Measurements from ENCODE around the gene DHRS7B. TPM values are rescaled to one million over a fixed set of nuclear protein-coding genes. Genes with fewer than 3 reads are reported as not detected.
A peak's percentile ranks its signal among the peaks of the same experiment; 100 is the strongest.

DHRS7B gene
- total RNA-seq, 1 donor from 2014 or later: 21.6 TPM

- Mint-ChIP-seq H3K27ac (no peak overlapping the region), H3K4me1 (peaks cover 13% of the 10 kb centered on the region)
- no peak overlapping the region for H3K9ac ChIP-seq
These were observed 36.3 kb downstream of the DHRS7B start for GRCh38 chr17:21163101-21163500.

DNA sequence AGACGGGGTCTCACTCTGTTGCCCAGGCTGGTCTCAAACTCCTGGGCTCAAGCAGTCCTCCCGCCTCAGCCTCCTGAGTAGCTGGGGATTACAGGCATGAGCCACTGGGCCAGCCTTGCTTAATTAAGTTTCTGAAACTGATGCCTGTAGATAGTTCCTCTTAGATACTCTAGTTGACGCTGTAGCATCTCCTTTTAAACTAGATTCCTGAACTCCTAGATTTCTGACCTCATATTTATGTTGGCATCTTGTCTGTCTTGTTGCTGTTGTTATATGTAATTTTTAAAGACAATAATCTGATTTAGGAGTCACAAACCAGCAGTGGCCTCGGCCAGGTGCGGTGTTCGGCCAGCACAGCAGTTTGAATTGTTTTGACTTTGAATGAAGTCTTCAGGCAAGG lies 37.5 kb downstream of the DHRS7B start:
- no peak overlapping the region for H3K4me3 ChIP-seq
- Mint-ChIP-seq H3K4me1 (peaks cover 13% of the 10 kb centered on the region), H3K36me3 (no peaks in the 10 kb centered on the region)

More at GRCh38 chr17:21163101-21163500, 36.3 kb downstream of the DHRS7B start:
- DNase-seq (ENCODE audit: low spot score): no peak
- Histone ChIP-seq H4K20me1 (ENCODE audit: low read depth) (no peaks in the 10 kb centered on the region), H3K27me3 (no peaks in the 10 kb centered on the region), H3F3A (ENCODE audit: low read depth) (no peaks in the 10 kb centered on the region), H3K4me2 (no peak overlapping the region), H3K9me3 (ENCODE audit: low read depth) (no peaks in the 10 kb centered on the region), H2AFZ (replicated peaks) (no peak overlapping the region), H3K4me1 (no peaks in the 10 kb centered on the region), H3K36me3 (no peaks in the 10 kb centered on the region), H3K4me3 (no peak overlapping the region), H3K79me2 (ENCODE audit: low read depth) (no peaks in the 10 kb centered on the region), H3K27ac (no peak overlapping the region)
- Mint-ChIP-seq H3K27me3 (ENCODE audit: insufficient read depth, low read depth) (peaks cover 5% of the 10 kb centered on the region), H3K9me3 (peaks cover 2% of the 10 kb centered on the region), H3K4me3 (no peak overlapping the region), H3K36me3 (no peaks in the 10 kb centered on the region)
- TF ChIP-seq CTCF (IDR thresholded peaks at IDR 0.05): peak; percentile 27
- TF ChIP-seq EZH2phosphoT487 (IDR thresholded peaks at IDR 0.05): no peak
- TF ChIP-seq EZH2 (IDR thresholded peaks at IDR 0.05): no peak

DNA sequence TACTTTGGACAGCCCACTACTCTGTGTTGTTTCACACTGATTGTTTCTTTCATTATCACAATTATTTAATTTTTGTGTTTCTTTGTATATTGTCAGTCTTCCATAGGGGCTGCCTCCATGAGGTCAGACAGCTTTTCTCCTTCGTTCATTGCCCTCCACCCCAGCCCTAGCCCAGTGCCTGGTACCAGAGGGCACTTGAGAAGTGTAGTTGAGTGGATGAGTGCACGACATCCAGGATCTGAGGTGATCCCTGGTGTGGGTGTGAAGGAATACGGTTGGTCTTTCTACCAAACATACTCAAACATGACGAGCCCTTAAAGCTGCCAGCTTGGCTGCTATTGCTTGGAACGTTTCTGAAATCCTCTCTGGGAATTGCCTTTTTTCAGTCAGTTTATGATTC lies 37.9 kb downstream of the DHRS7B start:
- Histone ChIP-seq H4K20me1 (ENCODE audit: low read depth) (no peaks in the 10 kb centered on the region), H3K36me3 (no peaks in the 10 kb centered on the region), H3K9ac (no peak overlapping the region), H3K27me3 (no peaks in the 10 kb centered on the region), H3K79me2 (ENCODE audit: low read depth) (no peaks in the 10 kb centered on the region), H3K4me1 (no peaks in the 10 kb centered on the region), H3K4me3 (no peak overlapping the region), H2AFZ (replicated peaks) (no peak overlapping the region), H3K4me2 (no peak overlapping the region), H3K9me3 (ENCODE audit: low read depth) (no peaks in the 10 kb centered on the region), H3K27ac (no peak overlapping the region), H3F3A (ENCODE audit: low read depth) (no peaks in the 10 kb centered on the region)
- Mint-ChIP-seq H3K9me3 (no peaks in the 10 kb centered on the region), H3K4me3 (no peak overlapping the region), H3K36me3 (no peaks in the 10 kb centered on the region), H3K27ac (no peak overlapping the region), H3K27me3 (ENCODE audit: insufficient read depth, low read depth) (peaks cover 5% of the 10 kb centered on the region), H3K4me1 (peaks cover 13% of the 10 kb centered on the region)
- TF ChIP-seq EZH2 (IDR thresholded peaks at IDR 0.05) (no peak), EZH2phosphoT487 (IDR thresholded peaks at IDR 0.05) (no peak), CTCF (IDR thresholded peaks at IDR 0.05) (no peak)
- no peak for DNase-seq (ENCODE audit: low spot score)

More for the DNA sequence above, 37.5 kb downstream of the DHRS7B start:
- no peak overlapping the region for H3K4me3 Mint-ChIP-seq
- H3K4me2 ChIP-seq: no peak overlapping the region
- peaks cover 5% of the 10 kb centered on the region for H3K27me3 Mint-ChIP-seq (ENCODE audit: insufficient read depth, low read depth)
- H3K27me3 ChIP-seq: no peaks in the 10 kb centered on the region
- no peaks in the 10 kb centered on the region for H3F3A ChIP-seq (ENCODE audit: low read depth)
- TF ChIP-seq EZH2 (IDR thresholded peaks at IDR 0.05) (no peak), CTCF (IDR thresholded peaks at IDR 0.05) (no peak), EZH2phosphoT487 (IDR thresholded peaks at IDR 0.05) (no peak)
- H3K27ac ChIP-seq: no peak overlapping the region
- H3K9ac ChIP-seq: no peak overlapping the region
- no peak overlapping the region for H2AFZ ChIP-seq (replicated peaks)
- H3K4me1 ChIP-seq: no peaks in the 10 kb centered on the region
- H3K36me3 ChIP-seq: no peaks in the 10 kb centered on the region
- no peaks in the 10 kb centered on the region for H4K20me1 ChIP-seq (ENCODE audit: low read depth)
- DNase-seq (ENCODE audit: low spot score): no peak
- H3K79me2 ChIP-seq (ENCODE audit: low read depth): no peaks in the 10 kb centered on the region
- no peaks in the 10 kb centered on the region for H3K9me3 ChIP-seq (ENCODE audit: low read depth)
- no peak overlapping the region for H3K27ac Mint-ChIP-seq
- H3K9me3 Mint-ChIP-seq: no peaks in the 10 kb centered on the region

All from neural progenitor cell (in vitro differentiated cells).